ENCODE measurements around the gene B4GALNT2.
"Not testable (repeated sequence)": the region's sequence is repeated elsewhere in the genome, so short reads cannot be mapped to it uniquely, and the experiment has no call there.

The B4GALNT2 gene

DNA sequence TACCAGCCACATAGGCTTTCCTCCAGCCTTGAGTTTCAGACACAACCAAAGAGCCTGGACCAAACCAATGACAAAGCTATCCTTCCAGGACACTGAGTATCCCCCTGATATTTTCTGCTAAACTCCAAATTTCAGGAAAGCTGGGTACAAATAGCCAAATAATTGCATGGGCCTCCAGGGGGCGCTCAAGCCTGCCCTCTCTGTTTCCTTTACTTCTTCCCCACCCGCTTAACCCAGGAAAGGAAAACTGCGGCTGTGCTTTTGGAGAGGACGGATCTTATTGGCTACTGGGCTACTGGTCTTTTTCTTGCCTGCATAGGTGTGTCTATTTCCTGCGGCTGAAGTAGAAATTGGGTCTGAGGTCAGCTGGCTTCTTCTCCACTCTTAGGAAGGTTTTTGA is 47.7 kb downstream of the B4GALNT2 start:
- no peaks in the 10 kb centered on the region for H3K79me2 ChIP-seq (ENCODE audit: insufficient read depth, low read depth)
- no peak overlapping the region for H3K4me2 ChIP-seq
- H3K27me3 ChIP-seq (ENCODE audit: insufficient read depth, low read depth) = no peaks in the 10 kb centered on the region
- no peaks in the 10 kb centered on the region for H3K36me3 ChIP-seq (ENCODE audit: insufficient read depth)
- no peak overlapping the region for H3K9ac ChIP-seq
- H3K4me3 ChIP-seq (IDR thresholded peaks at IDR 0.05; ENCODE audit: insufficient read depth, low read depth, low read length) = no peak overlapping the region
- no peaks in the 10 kb centered on the region for H3K4me1 ChIP-seq (ENCODE audit: low read depth, poor library complexity, severe bottlenecking)
- H2AFZ ChIP-seq (ENCODE audit: low read depth) = no peak overlapping the region
- H3K27ac ChIP-seq = no peak overlapping the region
- H4K20me1 ChIP-seq (ENCODE audit: insufficient read depth) = no peaks in the 10 kb centered on the region
- TF ChIP-seq, protein P1, sequence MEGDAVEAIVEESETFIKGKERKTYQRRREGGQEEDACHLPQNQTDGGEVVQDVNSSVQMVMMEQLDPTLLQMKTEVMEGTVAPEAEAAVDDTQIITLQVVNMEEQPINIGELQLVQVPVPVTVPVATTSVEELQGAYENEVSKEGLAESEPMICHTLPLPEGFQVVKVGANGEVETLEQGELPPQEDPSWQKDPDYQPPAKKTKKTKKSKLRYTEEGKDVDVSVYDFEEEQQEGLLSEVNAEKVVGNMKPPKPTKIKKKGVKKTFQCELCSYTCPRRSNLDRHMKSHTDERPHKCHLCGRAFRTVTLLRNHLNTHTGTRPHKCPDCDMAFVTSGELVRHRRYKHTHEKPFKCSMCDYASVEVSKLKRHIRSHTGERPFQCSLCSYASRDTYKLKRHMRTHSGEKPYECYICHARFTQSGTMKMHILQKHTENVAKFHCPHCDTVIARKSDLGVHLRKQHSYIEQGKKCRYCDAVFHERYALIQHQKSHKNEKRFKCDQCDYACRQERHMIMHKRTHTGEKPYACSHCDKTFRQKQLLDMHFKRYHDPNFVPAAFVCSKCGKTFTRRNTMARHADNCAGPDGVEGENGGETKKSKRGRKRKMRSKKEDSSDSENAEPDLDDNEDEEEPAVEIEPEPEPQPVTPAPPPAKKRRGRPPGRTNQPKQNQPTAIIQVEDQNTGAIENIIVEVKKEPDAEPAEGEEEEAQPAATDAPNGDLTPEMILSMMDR (conservative IDR thresholded peaks at IDR 0.05; ENCODE audit: low read depth, low read length) = peak; percentile 72

DNA sequence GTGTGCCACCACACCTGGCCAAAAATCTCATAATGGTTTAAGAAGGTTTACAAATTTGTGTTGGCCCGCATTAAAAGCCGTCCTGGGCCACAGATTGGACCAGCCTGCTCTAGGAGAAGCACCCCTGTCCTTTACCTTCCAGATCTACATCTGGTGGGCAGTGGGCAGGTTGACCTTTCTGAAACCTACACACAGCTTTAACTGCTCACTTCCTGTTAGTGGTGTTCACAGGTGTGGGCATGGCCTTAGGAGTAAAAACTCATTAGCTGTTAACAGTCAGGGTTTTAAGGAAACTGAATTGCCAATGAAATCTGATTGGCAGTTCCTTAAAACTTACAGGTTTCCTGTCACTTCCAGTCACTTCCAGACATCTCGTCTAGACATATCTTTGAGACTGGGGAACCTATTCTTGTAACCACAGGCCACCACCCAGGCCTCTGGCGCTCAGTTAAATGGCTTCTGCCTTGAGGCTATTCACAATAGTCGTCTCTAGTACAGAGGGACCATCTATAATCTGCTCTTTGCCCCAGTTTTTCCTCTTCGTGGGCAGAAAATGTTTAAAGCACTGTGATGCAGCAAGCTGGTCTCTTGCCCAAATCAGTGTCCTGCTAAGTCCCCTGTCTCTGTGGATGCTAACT is 48.5 kb downstream of the B4GALNT2 start:
- TF ChIP-seq, protein P1 (conservative IDR thresholded peaks at IDR 0.05; ENCODE audit: low read depth, low read length) = no peak
- no peaks in the 10 kb centered on the region for H3K36me3 ChIP-seq (ENCODE audit: insufficient read depth)
- H4K20me1 ChIP-seq (ENCODE audit: insufficient read depth) = no peaks in the 10 kb centered on the region
- no peaks in the 10 kb centered on the region for H3K27me3 ChIP-seq (ENCODE audit: insufficient read depth, low read depth)
- H3K27ac ChIP-seq = no peak overlapping the region
- H3K9ac ChIP-seq = no peak overlapping the region
- no peak overlapping the region for H3K4me3 ChIP-seq (IDR thresholded peaks at IDR 0.05; ENCODE audit: insufficient read depth, low read depth, low read length)
- H3K79me2 ChIP-seq (ENCODE audit: insufficient read depth, low read depth) = no peaks in the 10 kb centered on the region
- H3K4me2 ChIP-seq = no peak overlapping the region
- no peaks in the 10 kb centered on the region for H3K4me1 ChIP-seq (ENCODE audit: low read depth, poor library complexity, severe bottlenecking)
- no peak overlapping the region for H2AFZ ChIP-seq (ENCODE audit: low read depth)

DNA sequence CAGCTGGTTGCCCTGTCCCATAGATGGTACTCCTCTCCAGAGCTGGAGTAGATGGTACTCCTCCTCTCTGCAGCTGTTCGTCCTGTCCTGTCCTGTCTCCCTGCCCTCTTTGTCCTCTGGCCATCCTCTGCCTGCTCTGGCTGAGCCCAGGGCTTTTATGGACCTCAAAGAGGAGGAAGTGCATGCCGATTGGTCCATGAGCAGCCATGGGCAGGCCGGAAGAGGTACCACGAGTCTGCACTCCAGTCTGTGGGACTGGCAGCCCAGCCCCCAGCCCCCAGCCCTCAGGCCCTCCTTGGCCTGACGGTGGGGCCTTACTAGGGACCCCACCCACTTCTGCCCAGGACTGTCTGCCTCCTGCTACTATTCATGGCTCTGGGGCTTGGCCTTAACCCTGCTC is 50.8 kb downstream of the B4GALNT2 start:
- H4K20me1 ChIP-seq (ENCODE audit: insufficient read depth) = no peaks in the 10 kb centered on the region
- no peaks in the 10 kb centered on the region for H3K27me3 ChIP-seq (ENCODE audit: insufficient read depth, low read depth)
- no peak overlapping the region for H3K27ac ChIP-seq
- H3K4me1 ChIP-seq (ENCODE audit: low read depth, poor library complexity, severe bottlenecking) = no peaks in the 10 kb centered on the region
- H3K9ac ChIP-seq = no peak overlapping the region
- no peak overlapping the region for H3K4me2 ChIP-seq
- TF ChIP-seq, protein P1 (conservative IDR thresholded peaks at IDR 0.05; ENCODE audit: low read depth, low read length) = no peak
- H3K36me3 ChIP-seq (ENCODE audit: insufficient read depth) = no peaks in the 10 kb centered on the region
- no peak overlapping the region for H2AFZ ChIP-seq (ENCODE audit: low read depth)
- H3K4me3 ChIP-seq (IDR thresholded peaks at IDR 0.05; ENCODE audit: insufficient read depth, low read depth, low read length) = no peak overlapping the region
- no peaks in the 10 kb centered on the region for H3K79me2 ChIP-seq (ENCODE audit: insufficient read depth, low read depth)

DNA sequence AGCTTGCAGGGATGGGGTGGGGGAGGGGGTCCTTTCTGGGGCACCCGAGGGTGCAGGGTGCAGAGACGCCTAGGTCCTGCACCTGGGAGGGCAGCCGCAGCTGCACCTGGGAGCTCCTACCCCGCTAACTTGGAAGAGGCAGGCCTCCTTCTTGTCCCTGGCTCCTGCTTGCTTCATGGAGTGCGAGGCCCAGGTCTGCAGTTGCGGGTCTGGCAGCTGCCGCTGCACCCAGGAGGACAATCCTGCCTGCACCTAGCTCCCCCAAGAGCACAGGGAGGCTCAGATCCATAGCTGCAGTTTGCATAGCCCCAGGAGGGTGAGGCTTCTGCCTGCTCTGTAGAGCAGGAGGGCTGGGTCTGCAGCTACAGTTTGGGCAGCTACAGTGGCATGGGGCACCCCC is 51.2 kb downstream of the B4GALNT2 start:
- Histone ChIP-seq H3K27me3 (ENCODE audit: insufficient read depth, low read depth) (no peaks in the 10 kb centered on the region), H3K79me2 (ENCODE audit: insufficient read depth, low read depth) (no peaks in the 10 kb centered on the region), H3K4me2 (no peak overlapping the region), H3K4me1 (ENCODE audit: low read depth, poor library complexity, severe bottlenecking) (no peaks in the 10 kb centered on the region), H4K20me1 (ENCODE audit: insufficient read depth) (no peaks in the 10 kb centered on the region), H3K4me3 (IDR thresholded peaks at IDR 0.05; ENCODE audit: insufficient read depth, low read depth, low read length) (no peak overlapping the region), H3K36me3 (ENCODE audit: insufficient read depth) (no peaks in the 10 kb centered on the region), H3K9ac (no peak overlapping the region), H2AFZ (ENCODE audit: low read depth) (no peak overlapping the region), H3K27ac (no peak overlapping the region)
- TF ChIP-seq, protein P1 (conservative IDR thresholded peaks at IDR 0.05; ENCODE audit: low read depth, low read length) = no peak

DNA sequence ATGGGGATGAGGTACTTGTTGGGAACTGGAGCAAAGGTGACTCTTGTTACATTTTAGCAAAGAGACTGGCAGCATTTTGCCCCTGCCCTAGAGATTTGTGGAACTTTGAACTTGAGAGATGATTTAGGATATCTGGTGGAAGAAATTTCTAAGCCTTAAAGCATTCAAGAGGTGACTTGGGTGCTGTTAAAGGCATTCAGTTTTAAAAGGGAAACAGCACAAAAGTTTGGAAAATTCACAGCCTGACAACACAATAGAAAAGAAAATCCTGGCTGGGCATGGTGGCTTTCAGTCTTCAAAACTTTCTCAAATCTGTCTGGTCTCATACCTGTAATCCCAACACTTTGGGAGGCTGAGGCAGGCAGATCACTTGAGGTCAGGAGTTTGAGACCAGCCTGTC is 52.0 kb downstream of the B4GALNT2 start:
- not testable (repeated sequence) for H3K4me2 ChIP-seq; H4K20me1 ChIP-seq (ENCODE audit: insufficient read depth); H3K79me2 ChIP-seq (ENCODE audit: insufficient read depth, low read depth); H3K27me3 ChIP-seq (ENCODE audit: insufficient read depth, low read depth); H2AFZ ChIP-seq (ENCODE audit: low read depth); H3K27ac ChIP-seq; H3K9ac ChIP-seq; H3K4me3 ChIP-seq (IDR thresholded peaks at IDR 0.05; ENCODE audit: insufficient read depth, low read depth, low read length); H3K36me3 ChIP-seq (ENCODE audit: insufficient read depth); H3K4me1 ChIP-seq (ENCODE audit: low read depth, poor library complexity, severe bottlenecking)

DNA sequence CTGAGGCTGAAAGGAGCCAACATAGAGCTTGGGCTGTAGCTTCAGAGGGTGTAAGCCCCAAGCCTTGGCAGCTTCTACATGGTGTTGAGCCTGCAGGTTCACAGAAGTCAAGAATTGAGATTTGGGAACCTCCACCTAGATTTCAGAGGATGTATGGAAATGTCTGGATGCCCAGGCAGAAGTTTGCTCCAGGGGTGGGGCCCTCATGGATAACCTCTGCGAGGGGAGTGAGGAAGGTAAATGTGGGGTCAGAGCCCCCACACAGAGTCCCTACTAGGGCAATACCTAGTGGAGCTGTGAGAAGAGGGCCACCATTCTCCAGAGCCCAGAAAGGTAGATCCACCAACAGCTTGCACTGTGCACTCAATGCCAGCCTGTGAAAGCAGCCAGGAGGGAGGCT is 52.8 kb downstream of the B4GALNT2 start:
- H3K4me2 ChIP-seq; H3K27me3 ChIP-seq (ENCODE audit: insufficient read depth, low read depth); H2AFZ ChIP-seq (ENCODE audit: low read depth); H3K79me2 ChIP-seq (ENCODE audit: insufficient read depth, low read depth); H3K4me3 ChIP-seq (IDR thresholded peaks at IDR 0.05; ENCODE audit: insufficient read depth, low read depth, low read length); H3K36me3 ChIP-seq (ENCODE audit: insufficient read depth); H3K27ac ChIP-seq; H3K4me1 ChIP-seq (ENCODE audit: low read depth, poor library complexity, severe bottlenecking); H4K20me1 ChIP-seq (ENCODE audit: insufficient read depth); H3K9ac ChIP-seq: not testable (repeated sequence)

Data from KMS-11 (cell line).